ENCODE results near the gene FAM120B.
"Not testable (repeated sequence)": the region's sequence is repeated elsewhere in the genome, so short reads cannot be mapped to it uniquely, and the experiment has no call there.

FAM120B gene

DNA sequence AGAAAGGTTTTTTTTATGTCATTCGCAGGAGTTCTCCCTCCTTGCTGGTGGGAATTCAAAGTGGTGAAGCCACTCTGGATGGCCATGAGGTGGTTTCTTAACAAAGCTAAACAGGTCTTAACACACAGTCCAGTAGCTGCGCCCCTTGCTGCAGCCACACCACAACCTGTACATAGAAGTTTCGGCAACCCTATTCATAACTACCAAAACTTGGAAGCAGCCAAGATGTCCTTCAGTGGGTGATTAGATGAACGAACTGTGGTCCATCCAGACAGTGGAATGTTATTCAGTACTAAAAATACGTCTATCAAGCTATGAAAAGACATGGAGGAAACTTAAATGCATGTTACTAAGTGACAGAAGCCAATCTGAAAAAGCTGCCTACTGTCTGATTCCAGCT is 78.9 kb downstream of the FAM120B start:
- DNase-seq: no peak
- H3K27ac ChIP-seq: no peak overlapping the region
- no peaks in the 10 kb centered on the region for H3K27me3 ChIP-seq (ENCODE audit: insufficient read depth, low read depth, severe bottlenecking)
- TF ChIP-seq, protein P1, sequence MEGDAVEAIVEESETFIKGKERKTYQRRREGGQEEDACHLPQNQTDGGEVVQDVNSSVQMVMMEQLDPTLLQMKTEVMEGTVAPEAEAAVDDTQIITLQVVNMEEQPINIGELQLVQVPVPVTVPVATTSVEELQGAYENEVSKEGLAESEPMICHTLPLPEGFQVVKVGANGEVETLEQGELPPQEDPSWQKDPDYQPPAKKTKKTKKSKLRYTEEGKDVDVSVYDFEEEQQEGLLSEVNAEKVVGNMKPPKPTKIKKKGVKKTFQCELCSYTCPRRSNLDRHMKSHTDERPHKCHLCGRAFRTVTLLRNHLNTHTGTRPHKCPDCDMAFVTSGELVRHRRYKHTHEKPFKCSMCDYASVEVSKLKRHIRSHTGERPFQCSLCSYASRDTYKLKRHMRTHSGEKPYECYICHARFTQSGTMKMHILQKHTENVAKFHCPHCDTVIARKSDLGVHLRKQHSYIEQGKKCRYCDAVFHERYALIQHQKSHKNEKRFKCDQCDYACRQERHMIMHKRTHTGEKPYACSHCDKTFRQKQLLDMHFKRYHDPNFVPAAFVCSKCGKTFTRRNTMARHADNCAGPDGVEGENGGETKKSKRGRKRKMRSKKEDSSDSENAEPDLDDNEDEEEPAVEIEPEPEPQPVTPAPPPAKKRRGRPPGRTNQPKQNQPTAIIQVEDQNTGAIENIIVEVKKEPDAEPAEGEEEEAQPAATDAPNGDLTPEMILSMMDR (IDR thresholded peaks at IDR 0.05; ENCODE audit: low read depth, low read length): no peak
- no peaks in the 10 kb centered on the region; the same call in 1 of the 2 replicates for H3K36me3 ChIP-seq
- H3K4me3 ChIP-seq (ENCODE audit: low read depth, low read length): no peak overlapping the region
- H3K9me3 ChIP-seq (ENCODE audit: severe bottlenecking): no peaks in the 10 kb centered on the region

- Histone ChIP-seq H3K27me3 (ENCODE audit: insufficient read depth, low read depth, severe bottlenecking) (no peaks in the 10 kb centered on the region), H3K4me3 (ENCODE audit: low read depth, low read length) (no peak overlapping the region), H3K27ac (no peak overlapping the region), H3K9me3 (ENCODE audit: severe bottlenecking) (no peaks in the 10 kb centered on the region), H3K36me3 (peaks cover 12% of the 10 kb centered on the region)
- DNase-seq: no peak
- TF ChIP-seq, protein P1 (IDR thresholded peaks at IDR 0.05; ENCODE audit: low read depth, low read length): no peak
Observed at GRCh38 chr6:170388113-170388512, 81.6 kb downstream of the FAM120B start.

DNA sequence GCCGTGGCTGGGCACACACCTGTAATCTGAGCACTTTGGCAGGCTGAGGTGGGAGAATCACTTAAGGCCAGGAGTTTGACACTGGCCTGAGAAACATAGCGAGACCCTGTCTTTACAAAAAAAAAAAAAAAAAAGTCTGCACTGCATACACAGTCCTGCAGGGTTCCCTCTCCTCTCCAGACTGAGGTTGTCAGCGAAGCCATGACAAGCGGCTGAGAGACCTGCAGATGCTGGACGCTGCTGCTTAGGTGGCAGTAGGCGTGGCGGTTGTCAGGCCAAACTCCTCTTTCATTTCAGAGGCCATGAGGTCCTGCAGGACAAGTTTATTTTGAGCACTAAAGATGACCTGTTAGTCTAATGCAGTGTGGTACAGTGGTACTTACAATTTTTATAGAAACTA is 86.5 kb downstream of the FAM120B start:
- H3K36me3 ChIP-seq: peaks cover 46% of the 10 kb centered on the region
- H3K27ac ChIP-seq: no peak overlapping the region
- TF ChIP-seq, protein P1 (IDR thresholded peaks at IDR 0.05; ENCODE audit: low read depth, low read length): no peak
- no peak overlapping the region for H3K4me3 ChIP-seq (ENCODE audit: low read depth, low read length)
- H3K27me3 ChIP-seq (ENCODE audit: insufficient read depth, low read depth, severe bottlenecking): no peaks in the 10 kb centered on the region
- no peaks in the 10 kb centered on the region for H3K9me3 ChIP-seq (ENCODE audit: severe bottlenecking)
- no peak for DNase-seq

DNA sequence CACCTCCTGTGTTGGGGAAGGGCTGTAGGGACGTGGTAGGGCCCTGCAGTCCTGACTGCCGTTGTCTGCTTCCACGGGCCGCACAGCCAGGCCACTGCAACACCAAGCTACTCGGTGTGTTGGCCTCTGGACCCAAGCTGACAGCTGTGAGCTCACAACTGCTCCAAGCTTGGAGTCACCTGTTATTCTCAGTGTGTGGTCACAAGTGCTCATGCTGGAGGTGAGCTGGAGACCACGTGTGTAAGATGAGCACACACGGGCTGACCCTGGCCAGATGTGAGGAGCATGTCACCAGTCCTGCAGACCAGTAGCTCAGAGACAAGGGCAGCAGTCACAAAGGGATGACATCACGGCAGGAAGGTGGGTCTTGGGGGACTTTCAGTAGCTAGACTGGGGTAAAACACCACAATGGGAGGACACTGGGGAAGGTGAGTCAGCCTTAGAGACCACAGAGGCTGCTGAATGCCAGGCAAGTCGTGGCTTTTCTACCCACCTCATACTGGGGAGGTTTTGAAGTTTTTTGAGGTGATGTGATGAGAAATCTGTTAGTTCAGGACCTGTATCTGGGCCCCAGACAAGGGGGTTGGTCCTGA is 87.3 kb downstream of the FAM120B start:
- Histone ChIP-seq H3K9me3 (ENCODE audit: severe bottlenecking) (no peaks in the 10 kb centered on the region), H3K27ac (no peak overlapping the region), H3K36me3 (peaks cover 46% of the 10 kb centered on the region), H3K27me3 (ENCODE audit: insufficient read depth, low read depth, severe bottlenecking) (no peaks in the 10 kb centered on the region), H3K4me3 (ENCODE audit: low read depth, low read length) (no peak overlapping the region)
- DNase-seq: no peak
- TF ChIP-seq, protein P1 (IDR thresholded peaks at IDR 0.05; ENCODE audit: low read depth, low read length): no peak

DNA sequence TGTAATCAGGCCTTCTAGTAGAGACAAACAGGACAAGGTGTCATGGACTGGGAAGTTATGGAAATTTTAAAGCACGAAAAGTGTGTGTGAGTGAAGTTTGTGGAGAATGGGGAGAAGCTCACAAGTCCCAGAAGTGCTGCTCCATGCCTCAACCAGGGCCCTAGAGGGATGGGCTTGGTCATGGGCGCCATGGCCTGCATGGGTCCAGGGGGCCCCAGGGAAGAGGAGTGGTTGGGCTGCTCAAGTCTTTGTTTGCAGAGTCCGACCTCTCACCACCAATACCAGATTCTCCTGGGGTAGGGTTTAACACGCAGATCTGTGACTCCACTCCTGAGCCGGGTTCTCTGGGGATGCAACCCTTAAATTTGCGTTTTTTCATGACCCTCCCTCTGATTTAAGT is 88.4 kb downstream of the FAM120B start:
- H3K27ac ChIP-seq: no peak overlapping the region
- no peaks in the 10 kb centered on the region for H3K27me3 ChIP-seq (ENCODE audit: insufficient read depth, low read depth, severe bottlenecking)
- TF ChIP-seq, protein P1 (IDR thresholded peaks at IDR 0.05; ENCODE audit: low read depth, low read length): no peak
- no peaks in the 10 kb centered on the region for H3K9me3 ChIP-seq (ENCODE audit: severe bottlenecking)
- no peak for DNase-seq
- peaks cover 46% of the 10 kb centered on the region for H3K36me3 ChIP-seq
- H3K4me3 ChIP-seq (ENCODE audit: low read depth, low read length): no peak overlapping the region

- H3K27me3 ChIP-seq (ENCODE audit: insufficient read depth, low read depth, severe bottlenecking); H3K9me3 ChIP-seq (ENCODE audit: severe bottlenecking); H3K4me3 ChIP-seq (ENCODE audit: low read depth, low read length); DNase-seq; H3K27ac ChIP-seq: not testable (repeated sequence)
- H3K36me3 ChIP-seq: peaks cover 39% of the 10 kb centered on the region
Observed at GRCh38 chr6:170398743-170399369, 92.3 kb downstream of the FAM120B start.

DNA sequence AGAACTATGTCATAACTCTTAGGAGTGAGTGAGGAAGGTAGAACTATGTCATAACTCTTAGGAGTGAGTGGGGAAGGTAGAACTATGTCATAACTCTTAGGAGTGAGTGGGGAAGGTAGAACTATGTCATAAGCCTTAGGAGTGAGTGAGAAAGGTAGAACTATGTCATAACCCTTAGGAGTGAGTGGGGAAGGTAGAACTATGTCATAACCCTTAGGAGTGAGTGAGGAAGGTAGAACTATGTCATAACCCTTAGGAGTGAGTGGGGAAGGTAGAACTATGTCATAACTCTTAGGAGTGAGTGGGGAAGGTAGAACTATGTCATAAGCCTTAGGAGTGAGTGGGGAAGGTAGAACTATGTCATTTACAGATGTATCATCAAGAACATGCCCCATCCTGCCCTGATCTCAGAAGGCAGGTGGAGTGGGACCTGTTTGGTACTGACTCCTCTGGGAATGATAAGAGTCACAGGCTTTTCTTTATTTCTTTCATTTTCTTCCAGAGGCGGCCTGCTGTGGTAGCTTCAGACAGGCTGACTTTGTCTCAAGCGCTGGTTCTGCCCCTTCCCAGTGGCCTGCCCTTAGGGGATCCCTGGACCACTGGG is 93.5 kb downstream of the FAM120B start:
- not testable (repeated sequence) for H3K27ac ChIP-seq; H3K4me3 ChIP-seq (ENCODE audit: low read depth, low read length); DNase-seq; H3K27me3 ChIP-seq (ENCODE audit: insufficient read depth, low read depth, severe bottlenecking); H3K9me3 ChIP-seq (ENCODE audit: severe bottlenecking)
- H3K36me3 ChIP-seq: peaks cover 42% of the 10 kb centered on the region

Data from WERI-Rb-1 (cell line).